Measurements from ENCODE around the gene FAT4.

FAT4 gene

DNA sequence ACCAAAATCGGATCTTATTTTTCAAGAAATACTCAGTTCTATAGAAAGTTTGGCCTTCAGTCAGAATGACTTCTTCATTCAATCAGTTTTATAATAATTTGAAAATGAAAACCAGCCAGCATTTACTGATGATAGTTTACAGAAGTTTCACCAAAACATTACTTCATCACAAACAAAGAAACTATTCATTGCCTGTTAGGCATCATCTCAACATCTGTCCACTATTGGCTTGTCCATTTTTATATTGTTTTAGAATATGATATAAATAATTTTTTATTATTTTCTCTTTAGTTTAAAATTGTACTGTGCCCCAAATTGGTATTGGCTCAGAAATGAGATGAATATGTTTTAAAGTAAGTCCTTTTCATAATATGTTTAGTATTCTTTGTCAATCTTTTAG lies 38.4 kb downstream of the FAT4 start:
- in situ Hi-C loops (cut with HindIII; ENCODE audit: low pct_ligation_motif_present, low sequenced_read_pairs) = no loop called here
- no peak for DNase-seq
- no peak overlapping the region for H3K4me3 ChIP-seq (ENCODE audit: low read depth, low read length)
- H3K27me3 ChIP-seq (replicated peaks) = no peaks in the 10 kb centered on the region
- TF ChIP-seq, protein P1, sequence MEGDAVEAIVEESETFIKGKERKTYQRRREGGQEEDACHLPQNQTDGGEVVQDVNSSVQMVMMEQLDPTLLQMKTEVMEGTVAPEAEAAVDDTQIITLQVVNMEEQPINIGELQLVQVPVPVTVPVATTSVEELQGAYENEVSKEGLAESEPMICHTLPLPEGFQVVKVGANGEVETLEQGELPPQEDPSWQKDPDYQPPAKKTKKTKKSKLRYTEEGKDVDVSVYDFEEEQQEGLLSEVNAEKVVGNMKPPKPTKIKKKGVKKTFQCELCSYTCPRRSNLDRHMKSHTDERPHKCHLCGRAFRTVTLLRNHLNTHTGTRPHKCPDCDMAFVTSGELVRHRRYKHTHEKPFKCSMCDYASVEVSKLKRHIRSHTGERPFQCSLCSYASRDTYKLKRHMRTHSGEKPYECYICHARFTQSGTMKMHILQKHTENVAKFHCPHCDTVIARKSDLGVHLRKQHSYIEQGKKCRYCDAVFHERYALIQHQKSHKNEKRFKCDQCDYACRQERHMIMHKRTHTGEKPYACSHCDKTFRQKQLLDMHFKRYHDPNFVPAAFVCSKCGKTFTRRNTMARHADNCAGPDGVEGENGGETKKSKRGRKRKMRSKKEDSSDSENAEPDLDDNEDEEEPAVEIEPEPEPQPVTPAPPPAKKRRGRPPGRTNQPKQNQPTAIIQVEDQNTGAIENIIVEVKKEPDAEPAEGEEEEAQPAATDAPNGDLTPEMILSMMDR (IDR thresholded peaks at IDR 0.05; ENCODE audit: low read depth, low read length, missing control alignments) = no peak
- no peak overlapping the region for H3K27ac ChIP-seq
- H3K36me3 ChIP-seq (replicated peaks) = no peaks in the 10 kb centered on the region

DNA sequence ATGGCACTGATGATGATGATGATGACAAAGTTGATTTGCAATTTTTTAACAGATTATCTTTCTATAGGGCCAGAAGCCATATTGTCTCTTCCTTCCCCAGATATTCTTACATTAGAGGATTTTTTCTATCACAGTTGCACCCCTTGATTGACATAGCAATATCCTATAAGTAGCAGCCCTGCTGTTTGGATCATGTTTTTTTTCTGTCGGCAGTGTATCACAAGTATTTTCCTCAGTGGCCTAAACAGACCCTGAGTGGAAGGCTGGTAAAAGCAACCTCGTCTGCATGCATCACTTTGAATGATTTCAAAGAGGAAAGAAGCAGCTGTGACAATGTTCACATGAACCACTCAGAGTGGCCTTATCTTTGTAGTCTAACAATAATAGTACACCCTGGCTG lies 41.0 kb downstream of the FAT4 start:
- DNase-seq = no peak
- TF ChIP-seq, protein P1 (IDR thresholded peaks at IDR 0.05; ENCODE audit: low read depth, low read length, missing control alignments) = no peak
- Histone ChIP-seq H3K27me3 (replicated peaks) (no peaks in the 10 kb centered on the region), H3K27ac (no peak overlapping the region), H3K36me3 (replicated peaks) (no peaks in the 10 kb centered on the region), H3K4me3 (ENCODE audit: low read depth, low read length) (no peak overlapping the region)
- in situ Hi-C loops (cut with HindIII; ENCODE audit: low pct_ligation_motif_present, low sequenced_read_pairs) = no loop called here

DNA sequence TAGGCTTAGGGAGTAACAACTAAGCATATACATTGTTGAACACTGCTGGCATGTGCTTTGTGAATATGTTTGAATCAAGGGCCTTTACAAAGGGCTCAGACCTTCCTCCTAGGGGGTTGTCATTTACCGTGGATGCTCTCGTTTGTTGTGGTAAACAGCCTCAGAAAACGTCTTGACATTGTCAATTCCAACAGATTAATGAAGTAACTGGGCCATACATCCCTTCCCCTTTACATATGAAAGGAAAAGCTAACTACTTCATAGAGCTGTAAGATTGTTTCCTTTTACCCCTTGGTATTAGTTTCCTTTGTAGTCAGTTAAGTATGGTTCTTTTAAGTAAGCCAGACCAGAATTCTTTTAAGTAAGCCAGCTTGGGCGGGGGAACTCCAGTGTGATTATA lies 42.9 kb downstream of the FAT4 start:
- no peak for DNase-seq
- Histone ChIP-seq H3K27me3 (replicated peaks) (no peaks in the 10 kb centered on the region), H3K4me3 (ENCODE audit: low read depth, low read length) (no peak overlapping the region), H3K36me3 (replicated peaks) (no peaks in the 10 kb centered on the region), H3K27ac (no peak overlapping the region)
- TF ChIP-seq, protein P1 (IDR thresholded peaks at IDR 0.05; ENCODE audit: low read depth, low read length, missing control alignments) = no peak
- in situ Hi-C loops (cut with HindIII; ENCODE audit: low pct_ligation_motif_present, low sequenced_read_pairs) = no loop called here

DNA sequence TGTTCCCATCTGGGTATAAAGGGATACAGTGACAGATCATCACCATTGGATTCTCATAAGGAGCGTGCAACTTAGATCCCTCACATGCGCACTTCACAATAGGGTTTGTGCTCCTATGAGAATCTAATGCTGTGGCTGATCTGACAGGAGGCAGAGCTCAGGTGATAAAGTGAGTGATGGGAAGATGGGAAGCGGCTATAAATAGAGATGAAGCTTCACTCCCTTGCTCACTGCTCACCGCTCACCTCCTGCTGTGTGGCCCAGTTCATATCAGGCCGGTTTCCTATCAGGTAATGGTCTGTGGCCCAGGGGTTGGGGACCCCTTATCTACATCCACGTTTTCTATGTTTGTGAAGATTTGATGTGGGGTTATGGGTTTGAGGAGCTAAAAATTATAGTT lies 43.7 kb downstream of the FAT4 start:
- Histone ChIP-seq H3K27me3 (replicated peaks) (no peaks in the 10 kb centered on the region), H3K36me3 (replicated peaks) (no peaks in the 10 kb centered on the region), H3K4me3 (ENCODE audit: low read depth, low read length) (no peak overlapping the region), H3K27ac (no peak overlapping the region)
- TF ChIP-seq, protein P1 (IDR thresholded peaks at IDR 0.05; ENCODE audit: low read depth, low read length, missing control alignments) = no peak
- in situ Hi-C loops (cut with HindIII; ENCODE audit: low pct_ligation_motif_present, low sequenced_read_pairs) = no loop called here
- DNase-seq = no peak

DNA sequence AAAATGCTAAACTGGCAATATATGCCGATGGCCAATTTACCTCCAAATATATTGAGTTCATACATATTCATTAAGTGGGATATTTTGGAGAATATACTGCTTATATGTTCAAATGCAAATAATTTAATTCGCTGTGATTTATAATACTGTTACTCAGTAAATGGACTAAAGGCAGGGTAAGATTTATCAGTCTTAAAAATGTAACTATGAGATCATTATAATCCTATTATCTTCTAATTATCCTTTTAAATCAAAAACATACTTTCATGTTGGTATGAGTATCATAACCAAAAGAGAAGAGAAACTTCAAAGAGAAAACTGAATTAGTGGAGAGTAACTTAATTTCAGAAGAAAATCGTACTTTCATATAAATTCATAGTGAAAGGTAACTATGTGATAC lies 44.6 kb downstream of the FAT4 start:
- in situ Hi-C loops (cut with HindIII; ENCODE audit: low pct_ligation_motif_present, low sequenced_read_pairs) = no loop called here

More for the DNA sequence above, 44.6 kb downstream of the FAT4 start:
- Histone ChIP-seq H3K27me3 (replicated peaks) (no peaks in the 10 kb centered on the region), H3K4me3 (ENCODE audit: low read depth, low read length) (no peak overlapping the region), H3K36me3 (replicated peaks) (no peaks in the 10 kb centered on the region), H3K27ac (no peak overlapping the region)
- TF ChIP-seq, protein P1 (IDR thresholded peaks at IDR 0.05; ENCODE audit: low read depth, low read length, missing control alignments) = no peak
- no peak for DNase-seq
